ENCODE results near the gene CEP112.

GRCh38 chr17:66043419-66043818, 148.5 kb downstream of the CEP112 start:
- TF ChIP-seq POLR2A (IDR thresholded peaks at IDR 0.05) (no peak), CTCF (IDR thresholded peaks at IDR 0.05) (no peak)

All from testis (tissue), 2 donors.